ENCODE results near the gene NID2.
A peak's percentile ranks its signal among the peaks of the same experiment; 100 is the strongest.

NID2 gene, protein sequence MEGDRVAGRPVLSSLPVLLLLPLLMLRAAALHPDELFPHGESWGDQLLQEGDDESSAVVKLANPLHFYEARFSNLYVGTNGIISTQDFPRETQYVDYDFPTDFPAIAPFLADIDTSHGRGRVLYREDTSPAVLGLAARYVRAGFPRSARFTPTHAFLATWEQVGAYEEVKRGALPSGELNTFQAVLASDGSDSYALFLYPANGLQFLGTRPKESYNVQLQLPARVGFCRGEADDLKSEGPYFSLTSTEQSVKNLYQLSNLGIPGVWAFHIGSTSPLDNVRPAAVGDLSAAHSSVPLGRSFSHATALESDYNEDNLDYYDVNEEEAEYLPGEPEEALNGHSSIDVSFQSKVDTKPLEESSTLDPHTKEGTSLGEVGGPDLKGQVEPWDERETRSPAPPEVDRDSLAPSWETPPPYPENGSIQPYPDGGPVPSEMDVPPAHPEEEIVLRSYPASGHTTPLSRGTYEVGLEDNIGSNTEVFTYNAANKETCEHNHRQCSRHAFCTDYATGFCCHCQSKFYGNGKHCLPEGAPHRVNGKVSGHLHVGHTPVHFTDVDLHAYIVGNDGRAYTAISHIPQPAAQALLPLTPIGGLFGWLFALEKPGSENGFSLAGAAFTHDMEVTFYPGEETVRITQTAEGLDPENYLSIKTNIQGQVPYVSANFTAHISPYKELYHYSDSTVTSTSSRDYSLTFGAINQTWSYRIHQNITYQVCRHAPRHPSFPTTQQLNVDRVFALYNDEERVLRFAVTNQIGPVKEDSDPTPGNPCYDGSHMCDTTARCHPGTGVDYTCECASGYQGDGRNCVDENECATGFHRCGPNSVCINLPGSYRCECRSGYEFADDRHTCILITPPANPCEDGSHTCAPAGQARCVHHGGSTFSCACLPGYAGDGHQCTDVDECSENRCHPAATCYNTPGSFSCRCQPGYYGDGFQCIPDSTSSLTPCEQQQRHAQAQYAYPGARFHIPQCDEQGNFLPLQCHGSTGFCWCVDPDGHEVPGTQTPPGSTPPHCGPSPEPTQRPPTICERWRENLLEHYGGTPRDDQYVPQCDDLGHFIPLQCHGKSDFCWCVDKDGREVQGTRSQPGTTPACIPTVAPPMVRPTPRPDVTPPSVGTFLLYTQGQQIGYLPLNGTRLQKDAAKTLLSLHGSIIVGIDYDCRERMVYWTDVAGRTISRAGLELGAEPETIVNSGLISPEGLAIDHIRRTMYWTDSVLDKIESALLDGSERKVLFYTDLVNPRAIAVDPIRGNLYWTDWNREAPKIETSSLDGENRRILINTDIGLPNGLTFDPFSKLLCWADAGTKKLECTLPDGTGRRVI (N-terminal part only)
- total RNA-seq: 0 to 0.36 (median 0.06) reads per million in 18 experiments

DNA sequence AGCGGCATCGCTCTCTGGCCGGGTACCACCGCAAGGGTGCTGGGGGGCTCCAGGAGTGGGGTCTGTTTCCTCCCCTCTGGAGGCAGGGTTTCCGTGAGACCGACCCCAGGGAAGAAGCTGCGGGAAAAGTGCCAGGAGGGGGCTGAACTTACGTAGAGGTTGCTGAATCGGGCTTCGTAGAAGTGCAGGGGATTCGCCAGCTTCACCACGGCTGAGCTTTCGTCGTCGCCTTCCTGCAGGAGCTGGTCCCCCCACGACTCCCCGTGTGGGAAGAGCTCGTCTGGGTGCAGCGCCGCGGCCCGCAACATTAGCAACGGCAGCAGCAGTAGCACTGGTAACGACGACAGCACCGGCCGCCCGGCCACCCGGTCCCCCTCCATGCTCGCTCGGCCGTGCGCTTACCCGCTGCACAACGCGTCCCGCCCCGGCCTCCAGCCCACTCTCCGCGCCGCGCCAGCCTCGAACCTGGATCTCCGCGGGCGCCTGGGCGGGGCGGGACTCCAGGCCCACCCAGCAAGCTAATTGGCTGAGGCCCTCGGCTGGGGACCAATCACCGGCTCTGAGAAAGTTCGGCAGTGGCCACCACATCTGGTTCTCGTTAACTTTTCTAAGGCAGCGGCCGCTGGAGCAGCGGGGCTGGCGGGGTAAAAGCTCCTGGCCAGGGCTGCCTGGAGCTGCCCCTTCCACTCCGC lies at the start of gene NID2:
Gene NID2, minus strand, starts transcription at position 445 of the 692 bp plus-strand sequence. Its CDS starts 65 bp downstream, at position 380.
- peak in 1 of 2 donors; percentile 13 for DNase-seq

DNA sequence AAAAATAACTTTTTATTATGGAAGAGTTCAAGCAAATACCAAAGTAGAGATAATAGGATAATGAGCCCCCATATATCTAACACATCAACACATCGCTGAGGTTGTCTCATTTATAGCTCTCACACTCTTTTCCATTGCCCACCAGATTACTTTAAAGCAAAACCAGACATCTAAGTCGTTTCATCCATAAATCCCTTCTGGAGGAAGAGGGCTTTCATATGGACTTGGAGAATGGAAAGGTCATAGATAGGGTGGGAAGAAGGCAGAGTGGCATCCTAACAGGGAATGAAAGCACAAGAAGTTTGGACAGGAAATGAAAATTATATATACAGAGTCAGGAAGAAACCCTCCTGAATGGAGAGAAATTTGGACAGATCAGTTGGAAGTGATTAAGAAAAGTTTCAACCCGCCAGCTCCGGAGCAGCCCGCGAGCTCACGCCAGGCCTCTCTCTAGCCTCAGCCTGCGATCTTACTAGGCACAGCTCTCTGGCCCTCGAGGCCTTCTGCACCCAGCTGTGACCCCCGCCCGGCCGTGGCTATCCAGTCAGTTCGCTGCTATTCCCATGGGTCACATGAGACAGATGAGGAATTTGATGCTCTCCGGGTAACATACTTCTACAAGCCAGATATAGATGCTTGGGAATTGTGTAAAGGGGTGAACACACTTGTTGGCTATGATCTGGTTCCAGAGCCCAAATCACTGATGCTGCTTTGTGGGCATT lies 48.4 kb upstream of the NID2 start:
- no peak for DNase-seq

DNA sequence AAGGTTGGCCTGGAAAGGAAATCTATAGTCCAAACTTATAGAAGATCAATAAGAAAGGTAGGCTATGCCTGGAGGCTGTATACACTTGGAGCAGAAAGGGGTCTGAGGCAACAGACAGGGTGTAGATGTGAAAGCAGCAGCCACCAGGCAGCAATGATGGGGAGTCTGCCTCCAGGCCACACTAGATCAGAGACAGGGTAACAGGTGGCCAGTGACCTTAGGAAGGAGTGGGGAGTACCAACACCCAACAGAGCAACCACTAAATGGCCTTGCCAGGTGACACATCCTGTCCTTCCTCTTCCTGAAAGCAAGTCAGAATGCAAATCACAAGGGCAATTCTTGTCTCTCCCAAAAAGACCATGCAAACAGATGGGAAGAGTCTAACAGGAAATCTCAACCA lies 46.4 kb upstream of the NID2 start:
- DNase-seq: no peak

DNA sequence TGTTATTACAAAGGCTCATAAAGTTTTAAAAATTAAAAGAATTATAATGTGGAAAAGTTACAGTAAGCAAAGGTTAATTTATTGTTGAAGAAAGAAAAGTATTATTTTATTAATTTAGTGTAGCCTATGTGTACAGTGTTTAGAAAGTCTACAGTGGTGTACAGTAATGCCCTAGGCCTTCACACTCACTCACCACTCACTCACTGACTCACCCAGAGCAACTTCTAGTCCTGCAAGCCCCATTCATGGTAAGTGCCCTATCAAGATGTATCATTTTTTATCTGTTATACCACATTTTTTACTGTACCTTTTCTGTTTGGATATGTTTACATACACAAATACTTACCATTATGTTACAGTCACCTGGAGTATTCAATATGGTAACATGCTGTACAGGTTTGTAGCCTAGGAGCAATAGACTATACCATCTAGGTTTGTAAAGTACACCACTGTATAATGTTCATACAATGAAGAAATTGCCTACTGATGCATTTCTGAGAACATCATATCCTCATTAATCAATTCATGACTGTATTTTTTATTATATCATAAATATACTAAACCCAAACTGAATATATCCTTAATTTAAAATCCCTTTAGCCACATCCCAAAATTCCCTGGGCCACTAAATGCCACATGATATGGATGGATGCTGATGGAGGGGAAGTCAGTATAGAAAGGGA lies 43.6 kb upstream of the NID2 start:
- DNase-seq: no peak

DNA sequence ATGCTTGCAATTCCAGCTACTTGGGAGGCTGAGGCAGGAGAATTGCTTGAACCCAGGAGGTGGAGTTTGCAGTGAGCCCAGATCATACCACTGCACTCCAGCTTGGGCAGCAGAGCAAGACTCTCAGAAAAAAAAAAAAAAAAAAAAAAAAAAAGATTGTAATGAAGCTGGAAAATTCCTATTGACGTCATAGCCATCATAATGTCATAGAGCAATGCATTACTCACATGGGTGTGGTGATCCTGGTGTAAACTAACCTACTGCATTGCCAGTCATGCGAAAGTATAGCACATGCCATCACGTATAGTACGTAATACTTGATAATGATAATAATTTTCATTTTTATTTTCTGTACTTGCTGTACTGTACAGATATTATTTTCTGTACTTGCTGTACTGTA lies 42.7 kb upstream of the NID2 start:
- DNase-seq: no peak

DNA sequence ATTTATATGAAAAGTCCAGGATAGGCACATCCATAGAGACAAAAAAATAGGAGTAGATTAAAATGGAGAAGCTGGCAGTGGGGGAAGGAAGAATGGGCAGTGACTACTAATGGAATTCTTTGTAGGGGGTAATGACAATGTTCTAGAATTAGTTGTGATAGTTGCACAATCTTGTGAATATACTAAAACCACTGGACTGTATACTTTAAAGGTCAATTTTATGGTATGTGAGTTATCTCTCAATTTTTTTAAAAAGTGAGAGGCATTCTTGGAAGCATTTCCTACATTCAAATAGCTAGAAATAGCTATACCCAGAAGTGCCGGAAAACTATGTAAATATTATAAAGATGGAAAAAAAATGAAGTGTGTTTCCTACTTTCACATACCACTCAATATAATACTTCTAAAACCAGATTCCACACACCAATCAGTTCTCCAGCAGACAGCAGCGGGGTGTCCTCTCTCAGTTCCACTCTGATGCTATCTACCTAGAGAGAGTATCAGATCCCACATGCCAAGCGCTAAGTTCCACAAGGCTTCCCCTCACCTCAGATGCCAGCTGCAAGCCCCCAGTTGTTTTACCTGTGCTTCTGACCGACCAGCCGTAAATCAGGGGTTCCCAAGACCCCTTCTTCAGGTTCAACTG lies 41.7 kb upstream of the NID2 start:
- DNase-seq: no peak

DNA sequence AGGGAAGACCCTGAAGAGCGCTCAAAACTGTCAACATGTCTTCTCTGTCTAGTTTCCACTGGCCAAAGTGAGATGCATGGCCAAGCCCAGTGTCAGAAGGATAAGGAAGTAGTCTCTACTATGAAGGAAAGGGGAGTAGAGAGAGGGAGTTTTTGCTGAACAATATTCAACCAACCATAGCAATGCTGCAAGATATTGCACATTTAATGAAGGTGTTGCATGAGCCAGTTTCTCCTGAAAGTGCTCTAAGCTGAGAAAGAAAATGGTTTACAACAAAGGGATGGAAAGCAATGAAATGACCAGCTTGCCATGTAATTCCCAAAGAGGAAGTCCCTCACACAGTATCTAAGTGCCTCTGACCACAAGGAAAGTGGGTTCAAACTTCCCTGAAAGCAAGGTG lies 40.0 kb upstream of the NID2 start:
- DNase-seq: no peak

DNA sequence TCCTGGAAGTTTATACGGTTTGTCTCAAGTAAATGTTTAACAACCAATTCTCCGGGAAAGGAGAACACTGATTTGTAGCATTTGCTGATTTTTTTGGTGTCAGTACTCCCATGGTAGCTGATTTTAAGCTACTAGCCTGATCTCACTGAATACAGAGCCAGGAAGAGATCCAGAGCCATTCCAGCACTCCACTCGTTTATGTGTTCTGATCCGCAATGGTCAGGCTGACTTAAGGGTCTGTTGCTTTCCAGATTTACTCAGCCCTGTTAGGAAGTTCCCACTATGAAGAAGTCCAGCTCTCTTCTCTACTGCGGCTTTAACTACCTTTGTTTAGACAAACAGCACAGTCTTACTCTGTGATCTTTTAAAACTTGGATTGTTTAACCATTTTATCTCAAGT lies 38.0 kb upstream of the NID2 start:
- DNase-seq: no peak

DNA sequence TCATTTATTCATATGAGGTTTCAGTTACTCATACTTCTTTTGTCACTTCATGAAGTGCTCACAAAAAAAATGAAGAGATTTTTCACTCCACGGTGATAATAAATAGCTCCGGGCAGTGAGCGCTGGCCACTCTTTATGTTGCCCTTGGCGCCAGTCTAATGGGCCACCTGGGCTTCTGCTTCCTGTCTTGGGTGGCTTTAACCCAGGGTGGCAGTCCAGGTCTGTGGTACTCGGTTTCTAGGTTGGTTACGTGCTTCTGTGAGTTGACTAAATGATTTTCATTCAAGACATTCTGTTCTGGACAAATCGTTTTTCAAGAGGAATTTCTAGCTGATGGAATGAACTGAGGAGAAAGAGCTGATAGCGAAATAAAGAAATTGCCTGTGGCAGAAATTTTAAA lies 34.6 kb upstream of the NID2 start:
- DNase-seq: no peak

DNA sequence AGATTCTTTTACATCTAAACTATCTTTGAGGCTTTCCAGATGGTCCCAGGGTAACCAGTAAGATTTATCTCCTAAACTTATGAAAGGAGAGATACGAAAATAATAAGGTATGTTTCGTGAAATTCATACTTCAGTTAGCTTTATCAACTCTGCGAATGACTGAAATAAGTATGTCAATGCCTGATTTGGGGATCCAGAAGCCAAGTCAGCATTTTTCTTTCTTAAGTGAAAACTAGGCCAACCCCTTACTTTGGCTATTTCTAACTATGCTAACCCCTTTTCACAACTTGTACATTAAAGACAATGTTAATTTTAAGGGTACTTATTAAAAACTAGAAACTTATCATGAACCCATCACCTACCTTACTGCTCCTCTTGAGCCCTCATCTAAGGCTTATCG lies 26.9 kb upstream of the NID2 start:
- DNase-seq: no peak

DNA sequence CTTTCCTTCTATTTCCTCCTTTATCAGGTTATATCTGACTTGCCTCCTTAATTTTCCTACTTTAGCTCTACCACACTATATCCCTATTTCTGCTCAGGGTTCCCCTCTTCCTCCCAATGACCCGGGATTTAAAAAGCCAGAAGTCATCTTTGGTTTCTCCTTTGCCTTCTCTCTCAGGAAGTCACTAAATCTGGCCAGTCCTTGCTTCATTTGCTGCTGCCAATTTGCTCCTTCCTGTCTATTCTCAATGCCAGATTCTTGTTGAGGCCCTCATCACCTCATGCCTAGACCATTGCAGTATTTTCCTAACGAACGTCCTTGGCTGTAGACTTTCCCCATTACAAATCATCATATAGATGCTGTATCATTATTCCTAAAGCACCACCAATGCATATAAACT lies 26.5 kb upstream of the NID2 start:
- no peak for DNase-seq

DNA sequence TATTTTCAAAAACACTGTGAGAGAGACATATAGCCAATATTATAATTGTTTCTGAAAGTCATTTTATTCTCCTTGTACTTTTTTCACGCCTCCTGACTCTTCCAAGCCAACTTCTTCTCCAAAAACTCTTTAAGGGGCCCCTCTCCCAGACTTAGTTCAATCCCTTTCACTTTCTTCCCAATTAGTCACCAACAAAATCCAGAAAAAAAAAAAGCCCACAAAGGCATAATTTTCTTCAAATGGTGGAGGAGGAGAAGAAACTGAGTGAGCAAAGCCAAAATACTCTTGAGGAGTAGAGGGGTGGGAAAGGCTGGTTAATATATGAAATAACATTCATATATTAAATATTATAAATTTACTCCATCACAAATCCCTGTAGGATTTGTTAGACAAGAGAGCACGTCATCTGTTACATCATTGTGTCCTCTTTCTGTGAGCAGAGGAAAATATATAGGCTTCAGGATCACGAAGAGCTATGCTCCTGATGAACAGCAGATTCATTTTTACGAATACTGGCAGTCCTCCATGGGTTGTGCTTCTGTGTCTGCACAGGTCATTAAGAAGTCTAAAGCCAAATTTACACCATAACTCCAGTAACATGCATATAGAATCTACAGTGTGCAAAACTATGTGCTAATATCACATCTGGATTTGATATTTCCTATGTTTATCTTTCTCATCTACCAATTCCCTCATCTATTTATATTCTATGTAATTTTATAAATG lies 25.9 kb upstream of the NID2 start:
- DNase-seq: no peak

DNA sequence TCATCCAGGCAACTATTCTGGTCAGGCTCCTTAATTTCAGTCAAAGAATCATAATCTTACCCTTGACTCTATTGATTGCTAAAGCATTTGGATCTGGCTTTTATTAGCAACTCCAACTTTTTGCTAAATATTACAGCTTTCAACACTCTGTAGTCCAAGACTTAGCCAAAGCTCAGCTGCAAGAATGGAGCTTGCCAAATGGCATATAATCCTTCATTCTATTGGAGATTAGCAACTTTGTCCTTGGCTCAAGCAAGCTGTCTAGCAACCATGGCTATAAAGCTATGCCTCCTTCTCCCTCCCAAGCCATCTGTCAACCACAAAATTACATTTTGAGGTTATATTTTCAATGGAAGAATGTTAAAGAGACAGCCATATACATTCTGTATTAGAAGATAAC lies 23.1 kb upstream of the NID2 start:
- DNase-seq: no peak

DNA sequence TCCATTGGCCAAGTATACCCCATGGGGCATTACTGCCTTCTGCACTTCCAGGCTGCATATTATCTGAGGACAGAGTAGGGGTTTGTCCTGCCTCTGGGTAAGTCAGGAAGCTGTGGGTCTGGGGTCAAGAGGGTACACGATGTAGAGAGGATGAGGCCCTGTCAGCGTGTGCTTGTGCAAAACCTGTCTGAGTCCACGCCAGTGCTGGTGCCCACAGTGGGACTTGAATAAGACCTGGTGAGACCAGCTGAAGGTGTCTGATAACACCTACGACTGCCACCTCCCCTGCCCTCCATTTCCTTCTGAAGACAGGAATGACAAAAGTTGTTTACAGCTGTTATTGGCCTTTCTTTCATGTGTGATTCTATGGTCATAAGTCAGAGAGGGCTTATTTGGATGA lies 22.1 kb upstream of the NID2 start:
- no peak for DNase-seq

DNA sequence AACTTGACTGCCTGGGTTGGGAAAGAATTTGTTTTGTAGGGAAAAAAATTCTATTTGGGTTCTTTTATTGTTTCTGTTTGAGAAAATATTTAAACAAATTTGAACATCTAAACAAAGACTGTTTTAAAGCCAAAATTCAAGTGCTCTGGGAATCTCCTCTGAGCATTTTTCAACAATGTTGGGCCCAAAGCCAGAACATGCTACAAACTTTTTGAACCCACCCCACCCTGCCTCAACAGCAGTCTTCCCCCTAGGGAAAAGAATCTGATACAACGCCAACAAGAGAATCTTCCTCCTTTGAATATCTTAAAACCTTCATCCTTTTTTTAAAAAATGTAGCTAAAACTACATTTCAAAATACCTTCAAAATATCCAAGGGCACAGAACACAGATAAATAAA lies 20.4 kb upstream of the NID2 start:
- no peak for DNase-seq

DNA sequence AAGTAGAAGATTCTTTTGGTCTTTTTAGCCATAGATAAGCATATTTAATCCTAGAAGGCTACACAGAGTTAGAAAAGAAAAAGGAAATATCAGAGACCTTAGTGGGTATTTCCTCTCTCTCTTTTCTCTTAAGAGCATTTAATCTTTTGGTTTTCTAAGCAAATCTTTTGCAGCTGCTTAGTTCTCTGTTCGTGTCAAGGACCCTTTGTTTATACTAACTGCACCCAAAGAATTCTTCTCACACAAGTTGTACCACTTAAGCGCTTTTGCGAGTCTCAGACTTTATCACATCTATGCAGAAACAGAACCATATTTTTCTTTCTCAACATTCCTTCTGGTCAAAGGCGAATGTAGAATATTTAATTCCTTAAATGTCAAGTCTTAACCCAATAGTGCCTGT lies 17.9 kb upstream of the NID2 start:
- DNase-seq: no peak

DNA sequence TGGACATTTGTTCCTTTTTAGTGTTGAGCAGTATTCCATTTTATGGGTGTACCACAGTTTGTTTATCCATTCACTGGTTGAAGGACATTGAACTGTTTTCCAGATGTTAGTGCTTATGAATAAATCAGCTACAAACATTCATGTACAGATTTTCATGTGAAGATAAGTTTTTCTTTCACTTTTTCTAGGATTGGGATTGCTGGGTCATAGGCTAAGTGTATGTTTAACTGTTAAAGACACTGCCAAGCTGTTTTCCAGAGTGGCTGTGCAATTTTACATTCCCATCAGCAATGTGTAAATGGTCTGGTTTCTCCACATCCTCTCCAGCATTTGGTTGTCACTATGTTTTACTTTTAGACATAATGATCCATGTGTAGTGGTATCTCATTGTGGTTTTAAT lies 14.0 kb upstream of the NID2 start:
- DNase-seq: no peak

DNA sequence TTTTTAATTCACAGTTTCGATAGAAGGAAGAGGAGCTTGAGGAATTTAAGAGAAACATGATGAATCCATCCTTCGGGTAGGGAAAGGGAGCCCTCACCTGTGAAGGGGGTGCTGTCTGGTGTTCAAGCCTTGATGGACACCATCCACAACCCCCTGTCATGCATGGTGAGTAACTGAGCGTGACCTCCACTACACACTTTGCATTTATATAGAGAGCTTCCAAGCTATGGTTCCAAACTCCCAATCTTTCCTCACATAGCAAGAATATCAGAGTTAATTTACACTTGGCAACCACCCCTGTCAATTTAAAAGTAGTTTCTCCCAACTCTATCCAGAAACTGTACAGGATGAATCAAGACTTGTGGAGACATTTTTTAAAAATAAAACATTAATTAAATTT lies 13.1 kb upstream of the NID2 start:
- DNase-seq: no peak
